GM19455 (cell line): ENCODE results near the gene CHRNB4.
"Not testable (repeated sequence)": the region's sequence is repeated elsewhere in the genome, so short reads cannot be mapped to it uniquely, and the experiment has no call there.

Experiments used
- ATAC-seq: cut with Tn5 transposase; IDR thresholded peaks from one replicate; pipeline ENCODE4 v1.9.1; 2021; ENCODE audit not compliant: unreplicated experiment

Gene CHRNB4

GRCh38 chr15:78618064-78618463 lies 22.9 kb downstream of the CHRNB4 start:
- no peak for ATAC-seq

DNA sequence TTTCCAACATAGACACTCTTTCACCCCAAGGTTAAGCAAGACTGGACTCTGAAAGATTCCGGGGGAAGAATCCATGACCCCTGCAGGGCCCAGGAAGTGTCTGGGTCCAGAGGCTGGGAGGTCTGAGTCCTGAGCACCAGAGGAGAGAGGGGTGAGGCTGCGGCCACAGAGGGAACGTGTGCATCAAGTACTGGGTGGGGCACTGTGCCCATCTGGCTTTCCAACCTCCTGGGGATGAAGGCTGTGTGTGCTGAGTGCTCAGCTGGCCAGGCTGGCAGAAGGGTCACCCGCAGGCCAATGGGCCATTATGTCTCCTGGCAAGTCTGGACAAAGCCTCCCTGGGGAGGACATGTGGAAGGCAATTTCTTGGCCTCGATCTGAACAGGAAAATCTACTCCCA lies 23.5 kb downstream of the CHRNB4 start:
- ATAC-seq: no peak

- no peak for ATAC-seq
These were observed 23.9 kb downstream of the CHRNB4 start for GRCh38 chr15:78617076-78617475.

- no peak for ATAC-seq
These were observed 24.5 kb downstream of the CHRNB4 start for GRCh38 chr15:78616506-78616905.

DNA sequence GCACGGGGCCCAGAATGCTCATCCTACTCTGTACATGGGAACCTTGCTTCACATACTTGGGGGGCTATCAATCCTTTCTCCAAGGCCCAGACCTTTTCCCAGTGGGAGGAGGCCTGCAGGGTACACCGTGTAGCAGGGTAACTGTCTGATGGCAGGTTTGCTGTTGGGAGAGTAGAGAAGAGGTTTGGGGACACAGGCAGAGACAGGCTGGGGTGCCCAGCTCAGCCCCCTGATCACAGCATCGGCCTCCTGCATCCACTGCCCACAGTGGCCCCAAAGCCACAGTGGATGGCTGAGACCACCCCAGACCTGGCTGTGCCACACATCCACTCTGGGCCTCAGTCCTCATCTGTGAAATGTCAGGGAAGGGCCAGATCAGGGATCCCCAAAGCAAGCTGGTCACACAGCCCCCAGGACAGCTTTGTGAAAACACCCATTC lies 25.8 kb downstream of the CHRNB4 start:
- ATAC-seq: no peak

GRCh38 chr15:78614021-78614420 lies 27.0 kb downstream of the CHRNB4 start:
- ATAC-seq: no peak

DNA sequence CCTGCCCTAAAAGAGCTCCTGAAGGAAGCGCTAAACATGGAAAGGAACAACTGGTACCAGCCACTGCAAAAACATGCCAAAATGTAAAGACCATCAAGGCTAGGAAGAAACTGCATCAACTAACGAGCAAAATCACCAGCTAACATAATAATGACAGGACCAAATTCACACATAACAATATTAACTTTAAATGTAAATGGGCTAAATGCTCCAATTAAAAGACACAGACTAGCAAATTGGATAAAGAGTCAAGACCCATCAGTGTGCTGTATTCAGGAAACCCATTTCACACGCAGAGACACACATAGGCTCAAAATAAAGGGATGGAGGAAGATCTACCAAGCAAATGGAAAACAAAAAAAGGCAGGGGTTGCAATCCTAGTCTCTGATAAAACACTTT lies 31.5 kb downstream of the CHRNB4 start:
- not testable (repeated sequence) for ATAC-seq

GRCh38 chr15:78605680-78606079 lies 35.3 kb downstream of the CHRNB4 start:
- no peak for ATAC-seq

- no peak for ATAC-seq
These were observed 35.8 kb downstream of the CHRNB4 start for GRCh38 chr15:78605201-78605600.

DNA sequence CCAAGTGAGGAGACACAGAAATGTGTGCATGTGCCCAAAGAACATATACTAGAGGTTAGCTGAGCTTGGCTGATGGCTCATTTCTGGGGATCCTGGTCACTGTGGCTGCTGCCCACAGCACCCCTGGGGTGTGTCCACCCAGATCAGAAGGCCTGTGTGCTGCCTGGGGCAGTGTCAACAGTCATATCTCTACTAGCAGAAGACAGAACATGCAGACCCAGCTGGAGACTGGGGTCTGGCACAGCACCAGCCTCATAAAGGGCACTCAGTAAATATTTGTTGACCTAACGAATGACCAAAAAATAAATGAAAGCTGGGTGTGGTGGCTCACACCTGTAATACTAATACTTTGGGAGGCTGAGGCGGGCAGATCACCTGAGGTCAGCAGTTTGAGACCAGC lies 36.6 kb downstream of the CHRNB4 start:
- ATAC-seq: no peak

- no peak for ATAC-seq
These were observed 37.5 kb downstream of the CHRNB4 start for GRCh38 chr15:78603467-78603866.

- ATAC-seq: no peak
These were observed 41.8 kb downstream of the CHRNB4 start for GRCh38 chr15:78599189-78599588.

DNA sequence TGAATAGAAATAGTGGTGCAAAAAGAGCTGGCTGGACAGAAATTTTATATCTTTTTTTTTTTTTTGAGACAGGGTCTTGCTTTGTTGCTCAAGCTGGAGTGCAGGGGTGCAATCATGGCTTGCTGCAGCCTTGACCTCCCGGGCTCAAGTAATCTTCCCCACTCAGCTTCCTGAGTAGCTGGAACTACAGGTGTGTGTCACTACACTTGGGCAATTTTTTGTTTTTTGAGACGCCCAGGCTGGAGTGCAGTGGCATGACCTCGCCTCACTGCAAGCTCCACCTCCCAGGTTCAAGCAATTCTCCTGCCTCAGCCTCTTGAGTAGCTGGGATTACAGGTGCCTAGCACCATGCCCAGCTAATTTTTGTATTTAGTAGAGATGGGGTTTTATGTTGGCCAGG lies 42.7 kb downstream of the CHRNB4 start:
- no peak for ATAC-seq

DNA sequence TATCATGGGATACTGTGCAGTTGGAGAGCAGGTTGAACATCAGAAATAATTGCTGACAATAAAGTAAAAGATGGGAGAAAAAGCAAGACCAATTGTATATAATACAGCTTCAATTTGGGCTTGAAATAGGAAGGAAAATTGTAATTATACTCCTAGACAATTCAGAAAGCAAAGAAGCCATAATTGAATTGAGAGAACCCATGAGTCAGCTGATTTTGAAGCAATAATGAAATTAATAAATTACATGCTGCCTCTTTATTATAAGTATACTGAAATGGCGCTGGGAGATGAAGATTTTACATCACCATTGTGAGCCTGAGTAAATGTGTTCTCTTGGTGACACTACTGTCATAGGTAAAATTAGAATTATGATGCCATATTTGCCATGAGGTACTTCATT lies 43.4 kb downstream of the CHRNB4 start:
- ATAC-seq: no peak

DNA sequence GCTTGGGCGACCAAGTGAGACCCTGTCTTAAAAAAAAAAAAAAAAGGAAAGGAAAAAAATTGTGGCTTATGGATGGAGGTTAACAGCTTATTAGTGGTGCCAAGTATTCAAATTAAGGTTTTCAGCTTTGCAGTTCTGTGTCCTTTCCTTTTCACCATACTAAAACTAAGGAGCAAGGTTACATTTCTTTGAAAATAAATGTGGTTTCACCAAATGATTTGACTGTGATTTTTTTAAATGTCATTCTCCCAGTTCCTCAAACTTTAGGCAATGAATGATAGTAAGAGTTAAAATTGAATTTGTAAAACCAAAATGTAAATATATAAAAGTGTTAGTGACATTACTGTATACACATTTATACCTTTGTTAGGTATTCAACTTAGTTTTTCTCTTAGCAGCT lies 66.1 kb downstream of the CHRNB4 start:
- no peak for ATAC-seq
